ENCODE results near the gene DISC1.

The DISC1 gene

DNA sequence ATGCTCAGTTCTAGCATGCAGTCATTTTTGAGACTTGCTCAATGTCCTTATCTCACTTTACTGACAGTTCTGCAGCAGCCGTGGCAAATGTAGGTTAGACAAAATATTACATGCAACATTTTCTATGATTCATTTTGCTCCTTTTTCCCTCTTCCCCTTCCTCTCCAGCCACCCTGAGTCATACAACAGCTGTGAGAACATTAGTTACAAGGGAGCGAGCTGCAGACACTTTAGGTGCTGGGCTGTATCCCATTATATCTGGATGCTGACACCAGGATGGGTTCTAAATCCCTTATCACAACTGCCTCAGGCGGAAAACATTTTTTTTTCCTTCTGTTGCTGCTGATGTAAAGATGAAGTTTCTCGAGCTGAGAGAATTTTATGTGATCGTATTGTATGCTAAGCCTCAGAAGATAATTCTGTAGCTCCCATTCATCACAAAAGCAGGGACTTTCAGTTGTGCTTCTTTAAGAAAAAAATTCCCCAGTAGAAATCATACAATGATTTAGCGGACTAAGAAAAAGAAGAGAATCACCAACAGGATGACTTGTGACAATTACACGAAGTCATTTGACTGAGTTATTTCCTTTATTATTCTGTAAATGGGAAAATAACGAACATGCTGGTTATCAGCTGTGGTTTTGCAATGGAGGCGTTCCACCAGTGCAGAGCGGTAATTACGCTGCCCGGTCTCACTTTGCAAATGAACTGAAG, 345.0 kb downstream of the DISC1 start:
- DNase-seq (ENCODE audit: insufficient read length, low spot score) = no peak
- TF ChIP-seq, protein P1, sequence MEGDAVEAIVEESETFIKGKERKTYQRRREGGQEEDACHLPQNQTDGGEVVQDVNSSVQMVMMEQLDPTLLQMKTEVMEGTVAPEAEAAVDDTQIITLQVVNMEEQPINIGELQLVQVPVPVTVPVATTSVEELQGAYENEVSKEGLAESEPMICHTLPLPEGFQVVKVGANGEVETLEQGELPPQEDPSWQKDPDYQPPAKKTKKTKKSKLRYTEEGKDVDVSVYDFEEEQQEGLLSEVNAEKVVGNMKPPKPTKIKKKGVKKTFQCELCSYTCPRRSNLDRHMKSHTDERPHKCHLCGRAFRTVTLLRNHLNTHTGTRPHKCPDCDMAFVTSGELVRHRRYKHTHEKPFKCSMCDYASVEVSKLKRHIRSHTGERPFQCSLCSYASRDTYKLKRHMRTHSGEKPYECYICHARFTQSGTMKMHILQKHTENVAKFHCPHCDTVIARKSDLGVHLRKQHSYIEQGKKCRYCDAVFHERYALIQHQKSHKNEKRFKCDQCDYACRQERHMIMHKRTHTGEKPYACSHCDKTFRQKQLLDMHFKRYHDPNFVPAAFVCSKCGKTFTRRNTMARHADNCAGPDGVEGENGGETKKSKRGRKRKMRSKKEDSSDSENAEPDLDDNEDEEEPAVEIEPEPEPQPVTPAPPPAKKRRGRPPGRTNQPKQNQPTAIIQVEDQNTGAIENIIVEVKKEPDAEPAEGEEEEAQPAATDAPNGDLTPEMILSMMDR (IDR thresholded peaks at IDR 0.05; ENCODE audit: insufficient read depth, missing control alignments) = no peak
- FAIRE-seq = no peak

DNA sequence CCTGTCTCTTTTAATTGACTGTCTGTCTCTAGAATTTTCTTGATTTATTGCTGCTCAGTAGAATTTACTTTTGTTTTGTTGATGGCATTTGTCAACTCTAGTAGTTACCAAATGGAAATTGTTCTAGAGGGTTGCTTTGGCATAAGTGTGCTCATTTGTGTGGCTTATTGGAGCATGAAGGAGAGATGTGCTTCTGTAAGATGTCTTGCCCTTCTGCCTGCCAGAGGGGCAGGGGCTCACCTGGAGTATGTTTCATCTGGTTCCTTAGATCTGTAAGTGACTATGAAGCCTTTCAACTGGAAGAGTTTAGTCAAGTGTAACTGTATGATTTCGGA, 345.5 kb downstream of the DISC1 start:
- TF ChIP-seq, protein P1 (IDR thresholded peaks at IDR 0.05; ENCODE audit: insufficient read depth, missing control alignments) = no peak
- DNase-seq (ENCODE audit: insufficient read length, low spot score) = no peak
- FAIRE-seq = no peak

DNA sequence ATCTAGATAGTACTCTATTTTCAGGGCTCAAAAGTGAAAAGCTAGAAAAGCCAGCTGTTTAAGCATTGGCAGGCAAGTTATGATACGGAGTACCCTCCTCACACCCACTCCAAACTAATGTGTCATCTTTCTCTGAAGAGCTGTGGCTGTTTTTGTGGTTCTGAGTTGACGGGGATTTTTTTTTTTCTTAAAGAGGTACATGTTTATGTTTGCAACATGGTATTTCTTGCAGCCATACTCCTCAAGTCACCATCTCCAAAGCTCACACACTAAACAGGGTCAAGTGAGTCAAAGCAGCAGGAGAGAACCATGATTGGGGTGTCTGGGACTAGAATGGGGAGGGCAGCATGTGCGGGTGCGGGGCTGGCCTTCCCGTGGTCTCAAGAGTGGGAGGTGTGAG, 347.2 kb downstream of the DISC1 start:
- DNase-seq (ENCODE audit: insufficient read length, low spot score) = no peak
- no peak for FAIRE-seq
- TF ChIP-seq, protein P1 (IDR thresholded peaks at IDR 0.05; ENCODE audit: insufficient read depth, missing control alignments) = no peak

DNA sequence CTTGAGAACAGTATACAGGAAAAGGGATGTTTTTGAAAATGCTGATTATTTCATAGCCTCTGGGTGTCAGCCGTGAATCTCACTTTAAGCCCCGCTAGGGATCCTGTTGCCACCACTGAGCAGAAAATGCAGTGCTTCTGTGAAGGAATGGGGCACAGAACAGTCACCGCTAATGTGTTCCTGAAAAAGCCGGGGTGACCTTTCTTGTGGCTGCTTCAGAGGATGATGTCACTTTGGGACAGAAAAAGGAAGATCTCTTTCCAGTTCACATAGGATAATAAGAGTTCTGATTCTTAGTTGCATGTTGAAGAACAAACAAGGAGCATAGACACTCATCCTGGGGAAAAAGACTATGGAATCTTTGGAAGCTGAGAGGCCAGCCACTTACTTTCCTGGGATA, 349.6 kb downstream of the DISC1 start:
- DNase-seq (ENCODE audit: insufficient read length, low spot score) = no peak
- peak; percentile 11 for FAIRE-seq

DNA sequence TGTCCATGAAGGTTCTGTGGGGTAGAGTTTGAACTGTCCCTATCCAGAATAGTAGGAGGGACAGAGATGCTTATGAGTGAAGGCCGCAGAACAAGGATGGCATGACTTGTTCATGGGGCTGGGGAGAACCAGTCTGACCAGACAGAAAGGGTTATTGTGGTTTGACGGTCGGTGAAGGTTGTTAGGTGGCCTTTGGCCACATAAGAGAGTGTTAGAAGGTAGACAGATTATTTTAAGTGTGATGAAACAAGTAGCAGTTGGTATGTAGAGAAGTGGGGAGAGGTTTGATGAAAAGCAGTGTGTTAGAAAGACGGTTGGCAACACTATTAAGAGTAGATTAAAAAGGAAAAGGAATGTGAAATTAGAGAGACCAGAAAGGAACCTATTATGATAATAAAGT, 355.1 kb downstream of the DISC1 start:
- no peak for FAIRE-seq
- DNase-seq (ENCODE audit: insufficient read length, low spot score) = no peak
- TF ChIP-seq, protein P1 (IDR thresholded peaks at IDR 0.05; ENCODE audit: insufficient read depth, missing control alignments) = no peak

More for the DNA sequence above, 349.6 kb downstream of the DISC1 start:
- TF ChIP-seq, protein P1 (IDR thresholded peaks at IDR 0.05; ENCODE audit: insufficient read depth, missing control alignments) = no peak

DNA sequence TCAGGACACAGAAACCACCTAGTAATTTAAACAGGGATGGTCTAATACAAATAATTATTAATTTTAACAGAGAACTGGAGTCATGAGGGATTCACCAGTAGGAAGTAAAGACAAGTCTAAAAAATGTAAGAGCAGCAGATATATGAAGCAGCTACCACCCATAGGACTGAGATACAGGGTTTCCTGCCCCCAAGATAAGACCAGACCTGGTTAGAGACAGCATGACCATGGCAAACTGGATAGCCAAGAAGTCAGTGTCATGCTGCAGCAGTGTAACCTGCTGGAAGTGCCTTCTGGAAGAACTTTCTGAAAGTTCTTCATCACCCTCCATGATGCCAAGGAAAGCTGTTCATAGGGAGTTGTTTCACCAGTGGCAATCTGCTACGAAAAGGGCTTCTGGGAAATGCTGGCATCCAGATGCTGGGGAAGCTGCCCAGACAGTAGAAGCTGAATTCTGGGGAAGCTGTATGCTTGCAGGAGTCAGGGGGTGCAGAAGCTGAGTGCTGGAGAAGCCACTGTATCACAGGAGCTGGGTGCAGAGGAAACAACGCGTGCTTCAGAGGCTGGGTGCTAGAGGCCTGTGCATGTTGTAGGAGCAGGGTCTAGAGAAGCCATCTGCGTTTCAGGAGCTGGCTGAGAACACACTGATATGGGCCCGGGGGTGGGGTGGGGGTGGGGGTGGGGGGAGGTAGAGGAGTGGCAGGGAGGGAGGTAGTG, 356.4 kb downstream of the DISC1 start:
- no peak for FAIRE-seq

More for the DNA sequence above, 356.4 kb downstream of the DISC1 start:
- TF ChIP-seq, protein P1 (IDR thresholded peaks at IDR 0.05; ENCODE audit: insufficient read depth, missing control alignments) = no peak
- DNase-seq (ENCODE audit: insufficient read length, low spot score) = no peak

Measured in D721Med (cell line).